Keratinocyte (primary cell): ENCODE measurements around the gene HNRNPK.

Experiments
- EZH2 ChIP-seq: IDR thresholded peaks from one replicate; pipeline ENCODE4 v1.6.1; 2012; ENCODE audit warnings: inconsistent platforms, mild to moderate bottlenecking, low read length, moderate library complexity
- TF ChIP-seq, protein P1 (sequence below), 3 experiments: IDR thresholded peaks in 1 of 3; conservative IDR thresholded peaks in 1 of 3; optimal IDR thresholded peaks in 1 of 3; 2 replicates in 2 of 3; 3 replicates in 1 of 3; pipeline versions ENCODE3 to v1.5.1; 2011; ENCODE audit warnings: low read length in 3 of 3, mild to moderate bottlenecking in 3 of 3, moderate library complexity in 2 of 3, control low read depth in 1 of 3, inconsistent platforms in 1 of 3; ENCODE audit not compliant: insufficient read depth in 2 of 3; ENCODE audit errors: extremely low read depth in 1 of 3

DNA sequence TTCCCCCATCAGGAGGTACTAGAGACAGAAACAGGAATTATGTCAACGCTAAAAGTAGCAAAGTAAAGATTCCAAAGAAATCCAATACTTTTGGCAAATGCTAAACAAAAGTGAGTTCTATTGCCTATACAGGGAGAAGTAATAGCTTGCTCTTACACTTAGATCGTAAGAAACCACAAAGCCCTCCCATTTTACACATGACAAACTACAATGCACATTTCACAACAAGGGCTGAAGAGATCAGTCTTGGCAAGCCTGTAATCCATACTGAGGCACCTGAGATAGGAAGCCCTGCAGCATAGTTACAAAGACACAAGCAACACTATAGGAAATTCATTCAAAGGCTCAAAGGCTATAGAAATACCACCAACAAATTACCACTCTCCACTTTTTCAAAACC, 7.7 kb downstream of the HNRNPK start:
- TF ChIP-seq, protein P1, sequence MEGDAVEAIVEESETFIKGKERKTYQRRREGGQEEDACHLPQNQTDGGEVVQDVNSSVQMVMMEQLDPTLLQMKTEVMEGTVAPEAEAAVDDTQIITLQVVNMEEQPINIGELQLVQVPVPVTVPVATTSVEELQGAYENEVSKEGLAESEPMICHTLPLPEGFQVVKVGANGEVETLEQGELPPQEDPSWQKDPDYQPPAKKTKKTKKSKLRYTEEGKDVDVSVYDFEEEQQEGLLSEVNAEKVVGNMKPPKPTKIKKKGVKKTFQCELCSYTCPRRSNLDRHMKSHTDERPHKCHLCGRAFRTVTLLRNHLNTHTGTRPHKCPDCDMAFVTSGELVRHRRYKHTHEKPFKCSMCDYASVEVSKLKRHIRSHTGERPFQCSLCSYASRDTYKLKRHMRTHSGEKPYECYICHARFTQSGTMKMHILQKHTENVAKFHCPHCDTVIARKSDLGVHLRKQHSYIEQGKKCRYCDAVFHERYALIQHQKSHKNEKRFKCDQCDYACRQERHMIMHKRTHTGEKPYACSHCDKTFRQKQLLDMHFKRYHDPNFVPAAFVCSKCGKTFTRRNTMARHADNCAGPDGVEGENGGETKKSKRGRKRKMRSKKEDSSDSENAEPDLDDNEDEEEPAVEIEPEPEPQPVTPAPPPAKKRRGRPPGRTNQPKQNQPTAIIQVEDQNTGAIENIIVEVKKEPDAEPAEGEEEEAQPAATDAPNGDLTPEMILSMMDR (optimal IDR thresholded peaks at IDR 0.05 in 1 of 3, IDR thresholded peaks at IDR 0.05 in 1 of 3, conservative IDR thresholded peaks at IDR 0.05 in 1 of 3; ENCODE audit: extremely low read depth in 1 of 3, insufficient read depth in 2 of 3, low read length in 3 of 3) = no peak
- no peak for TF ChIP-seq EZH2
